Measurements from ENCODE around the gene CADM2. TPM values are rescaled to one million over a fixed set of nuclear protein-coding genes. Genes with fewer than 3 reads are reported as not detected.

The CADM2 gene
- total and polyA plus RNA-seq, 2 experiments from 2014 or later: 0.09 TPM; not detected in 1

- no peaks in the 10 kb centered on the region for H3K9me2 ChIP-seq (ENCODE audit: insufficient read depth)
- H3K4me1 ChIP-seq (ENCODE audit: insufficient read depth): no peaks in the 10 kb centered on the region
- no peaks in the 10 kb centered on the region for H3K27me3 ChIP-seq (replicated peaks; ENCODE audit: insufficient read depth)
- 9 to 17% methylated on average over 4 of the region's 4 CpGs for WGBS, 2 experiments (ENCODE audit: low coverage in 1 of 2, low lambda C conversion rate in 2 of 2, missing lambda C conversion rate in 2 of 2)
- no peaks in the 10 kb centered on the region for H4K20me1 ChIP-seq (ENCODE audit: insufficient read depth)
- peaks cover 3% of the 10 kb centered on the region for H3K9me3 ChIP-seq (ENCODE audit: low read depth)
- no peaks in the 10 kb centered on the region for H3K79me2 ChIP-seq (ENCODE audit: insufficient read depth)
- no peak overlapping the region for H3K27ac ChIP-seq
- DNase-seq: no peak
- no peak overlapping the region for H3K4me2 ChIP-seq (ENCODE audit: unreplicated experiment)
- H3K9ac ChIP-seq: no peak overlapping the region
- H3F3A ChIP-seq (ENCODE audit: insufficient read depth): no peaks in the 10 kb centered on the region
- in situ Hi-C loops (cut with MboI): no loop called here
- H3K36me3 ChIP-seq (ENCODE audit: low read depth): no peaks in the 10 kb centered on the region
- no peak overlapping the region for H2AFZ ChIP-seq
- no peak for TF ChIP-seq EZH2 (IDR thresholded peaks at IDR 0.05; ENCODE audit: insufficient read depth, poor library complexity, severe bottlenecking)
- H3K4me3 ChIP-seq: no peak overlapping the region
These were observed 297.2 kb downstream of the CADM2 start for GRCh38 chr3:85255949-85256348.

GRCh38 chr3:85258326-85258725, 299.5 kb downstream of the CADM2 start:
- no peaks in the 10 kb centered on the region for H3K9me2 ChIP-seq (ENCODE audit: insufficient read depth)
- H2AFZ ChIP-seq: no peak overlapping the region
- H3K27me3 ChIP-seq (replicated peaks; ENCODE audit: insufficient read depth): no peaks in the 10 kb centered on the region
- no peak overlapping the region for H3K9ac ChIP-seq
- H3K79me2 ChIP-seq (ENCODE audit: insufficient read depth): no peaks in the 10 kb centered on the region
- no peak overlapping the region for H3K4me3 ChIP-seq
- H3K4me2 ChIP-seq (ENCODE audit: unreplicated experiment): no peak overlapping the region
- no peak overlapping the region for H3K27ac ChIP-seq
- H4K20me1 ChIP-seq (ENCODE audit: insufficient read depth): no peaks in the 10 kb centered on the region
- H3K4me1 ChIP-seq (ENCODE audit: insufficient read depth): no peaks in the 10 kb centered on the region
- no peak for TF ChIP-seq EZH2phosphoT487 (IDR thresholded peaks at IDR 0.05; ENCODE audit: insufficient read depth, low read depth)
- no peak for TF ChIP-seq EZH2 (IDR thresholded peaks at IDR 0.05; ENCODE audit: insufficient read depth, poor library complexity, severe bottlenecking)
- no peak for DNase-seq
- no peaks in the 10 kb centered on the region for H3K36me3 ChIP-seq (ENCODE audit: low read depth)
- in situ Hi-C loops (cut with MboI): no loop called here
- peaks cover 3% of the 10 kb centered on the region for H3K9me3 ChIP-seq (ENCODE audit: low read depth)
- 31 to 37% methylated on average over 5 of the region's 5 CpGs for WGBS, 2 experiments (ENCODE audit: low coverage in 1 of 2, low lambda C conversion rate in 2 of 2, missing lambda C conversion rate in 2 of 2)
- no peaks in the 10 kb centered on the region for H3F3A ChIP-seq (ENCODE audit: insufficient read depth)

GRCh38 chr3:85258819-85259218, 300.0 kb downstream of the CADM2 start:
- Histone ChIP-seq H3K27me3 (replicated peaks; ENCODE audit: insufficient read depth) (no peaks in the 10 kb centered on the region), H3K9ac (no peak overlapping the region), H3K27ac (no peak overlapping the region), H4K20me1 (ENCODE audit: insufficient read depth) (no peaks in the 10 kb centered on the region), H3K4me1 (ENCODE audit: insufficient read depth) (no peaks in the 10 kb centered on the region), H3K36me3 (ENCODE audit: low read depth) (no peaks in the 10 kb centered on the region), H3K4me2 (ENCODE audit: unreplicated experiment) (no peak overlapping the region), H3F3A (ENCODE audit: insufficient read depth) (no peaks in the 10 kb centered on the region), H3K9me3 (ENCODE audit: low read depth) (peaks cover 3% of the 10 kb centered on the region), H3K79me2 (ENCODE audit: insufficient read depth) (no peaks in the 10 kb centered on the region), H2AFZ (no peak overlapping the region), H3K4me3 (no peak overlapping the region), H3K9me2 (ENCODE audit: insufficient read depth) (no peaks in the 10 kb centered on the region)
- 40 to 44% methylated on average over 2 of the region's 2 CpGs for WGBS, 2 experiments (ENCODE audit: low coverage in 1 of 2, low lambda C conversion rate in 2 of 2, missing lambda C conversion rate in 2 of 2)
- TF ChIP-seq EZH2phosphoT487 (IDR thresholded peaks at IDR 0.05; ENCODE audit: insufficient read depth, low read depth) (no peak), EZH2 (IDR thresholded peaks at IDR 0.05; ENCODE audit: insufficient read depth, poor library complexity, severe bottlenecking) (no peak)
- in situ Hi-C loops (cut with MboI): no loop called here
- no peak for DNase-seq

GRCh38 chr3:85259748-85260147, 301.0 kb downstream of the CADM2 start:
- Histone ChIP-seq H3K4me1 (ENCODE audit: insufficient read depth) (no peaks in the 10 kb centered on the region), H3K9me3 (ENCODE audit: low read depth) (peaks cover 3% of the 10 kb centered on the region), H3K27ac (no peak overlapping the region), H3K9ac (no peak overlapping the region), H3K9me2 (ENCODE audit: insufficient read depth) (no peaks in the 10 kb centered on the region), H3F3A (ENCODE audit: insufficient read depth) (no peaks in the 10 kb centered on the region), H3K4me2 (ENCODE audit: unreplicated experiment) (no peak overlapping the region), H4K20me1 (ENCODE audit: insufficient read depth) (no peaks in the 10 kb centered on the region), H3K79me2 (ENCODE audit: insufficient read depth) (no peaks in the 10 kb centered on the region), H2AFZ (no peak overlapping the region), H3K27me3 (replicated peaks; ENCODE audit: insufficient read depth) (no peaks in the 10 kb centered on the region), H3K4me3 (no peak overlapping the region), H3K36me3 (ENCODE audit: low read depth) (no peaks in the 10 kb centered on the region)
- DNase-seq: no peak
- in situ Hi-C loops (cut with MboI): no loop called here
- no peak for TF ChIP-seq EZH2phosphoT487 (IDR thresholded peaks at IDR 0.05; ENCODE audit: insufficient read depth, low read depth)
- TF ChIP-seq EZH2 (IDR thresholded peaks at IDR 0.05; ENCODE audit: insufficient read depth, poor library complexity, severe bottlenecking): no peak
- WGBS, 2 experiments (ENCODE audit: low coverage in 1 of 2, low lambda C conversion rate in 2 of 2, missing lambda C conversion rate in 2 of 2): 6 to 15% methylated on average over 2 of the region's 2 CpGs

GRCh38 chr3:85264381-85264780, 305.6 kb downstream of the CADM2 start:
- Histone ChIP-seq H3K27me3 (replicated peaks; ENCODE audit: insufficient read depth) (no peaks in the 10 kb centered on the region), H3K79me2 (ENCODE audit: insufficient read depth) (no peaks in the 10 kb centered on the region), H3K27ac (no peak overlapping the region), H3K9ac (no peak overlapping the region), H3K9me2 (ENCODE audit: insufficient read depth) (no peaks in the 10 kb centered on the region), H3K4me1 (ENCODE audit: insufficient read depth) (no peaks in the 10 kb centered on the region), H2AFZ (no peak overlapping the region), H3K4me3 (no peak overlapping the region), H3K4me2 (ENCODE audit: unreplicated experiment) (no peak overlapping the region), H4K20me1 (ENCODE audit: insufficient read depth) (no peaks in the 10 kb centered on the region), H3K9me3 (ENCODE audit: low read depth) (no peaks in the 10 kb centered on the region), H3F3A (ENCODE audit: insufficient read depth) (no peaks in the 10 kb centered on the region), H3K36me3 (ENCODE audit: low read depth) (no peaks in the 10 kb centered on the region)
- TF ChIP-seq EZH2 (IDR thresholded peaks at IDR 0.05; ENCODE audit: insufficient read depth, poor library complexity, severe bottlenecking) (no peak), EZH2phosphoT487 (IDR thresholded peaks at IDR 0.05; ENCODE audit: insufficient read depth, low read depth) (no peak)
- no peak for DNase-seq
- 9 to 25% methylated on average over 1 of the region's 1 CpG for WGBS, 2 experiments (ENCODE audit: low coverage in 1 of 2, low lambda C conversion rate in 2 of 2, missing lambda C conversion rate in 2 of 2)
- in situ Hi-C loops (cut with MboI): no loop called here
